ENCODE measurements around the gene ZMAT5. TPM values are rescaled to one million over a fixed set of nuclear protein-coding genes. Genes with fewer than 3 reads are reported as not detected.

The ZMAT5 gene
- total and polyA plus RNA-seq, 2 of the 13 experiments (the other 11 are each of a cell fraction or from before 2014, with no cell fraction given) = 20.7 to 27.8 TPM

- ChIA-PET CTCF (ENCODE audit: low intra/inter-chr PET ratio, low total read pairs) (no interaction called here), POLR2A (no interaction called here)
- H3K4me3 ChIP-seq (replicated peaks in 1 of 3; ENCODE audit: insufficient read depth in 1 of 3, low read depth in 2 of 3, low read length in 3 of 3) = no peak overlapping the region
- H3K9ac ChIP-seq (ENCODE audit: insufficient read depth, low read depth, low read length) = no peak overlapping the region
- ATAC-seq (no peak), FAIRE-seq (no peak), DNase-seq (ENCODE audit: low spot score) (no peak)
- in situ Hi-C loops (cut with HindIII; ENCODE audit: extremely low pct_ligation_motif_present, low pct_unique_long_range_greater_than_20kb) = no loop called here
- H3K4me1 ChIP-seq (ENCODE audit: insufficient read depth, low read length) = peaks cover 36% of the 10 kb centered on the region
- WGBS (ENCODE audit: low lambda C conversion rate) = 100% methylated on average over 2 of the region's 2 CpGs
- BruUV-seq (replicated peaks) = no TSS peak
- no peak overlapping the region for H2AFZ ChIP-seq (ENCODE audit: low read length)
- no peaks in the 10 kb centered on the region for H3K79me2 ChIP-seq (ENCODE audit: insufficient read depth, low read length)
- peaks cover 38 to 70% of the 10 kb centered on the region in 2 experiments for H3K36me3 ChIP-seq (replicated peaks in 1 of 2; ENCODE audit: control insufficient read depth in 1 of 2, insufficient read depth in 2 of 2, low read length in 2 of 2)
- H3K27me3 ChIP-seq (ENCODE audit: control insufficient read depth in 1 of 2, insufficient read depth in 2 of 2, low read length in 2 of 2) = no peaks in the 10 kb centered on the region
- no peak overlapping the region for H3K27ac ChIP-seq (ENCODE audit: extremely low read length, insufficient read depth, low read length)
- H3K4me2 ChIP-seq (ENCODE audit: low read depth, low read length) = no peak overlapping the region
- no peaks in the 10 kb centered on the region for H3K9me3 ChIP-seq (ENCODE audit: low read length)
- H4K20me1 ChIP-seq (ENCODE audit: insufficient read depth, low read length) = no peaks in the 10 kb centered on the region
- intact Hi-C loops (cut with micrococcal nuclease; ENCODE audit: unreplicated experiment) = no loop called here
- no peak for TF ChIP-seq ZNF724P (CRISPR knock-in tag; IDR thresholded peaks at IDR 0.05; ENCODE audit: borderline replicate concordance)
- TF ChIP-seq BORCS8-MEF2B (CRISPR knock-in tag; IDR thresholded peaks at IDR 0.05) = no peak
- no peak for TF ChIP-seq PLRG1 (conservative IDR thresholded peaks at IDR 0.05)
- no peak for TF ChIP-seq ZNF570 (CRISPR knock-in tag; IDR thresholded peaks at IDR 0.05; ENCODE audit: borderline replicate concordance)
- TF ChIP-seq, protein P1, sequence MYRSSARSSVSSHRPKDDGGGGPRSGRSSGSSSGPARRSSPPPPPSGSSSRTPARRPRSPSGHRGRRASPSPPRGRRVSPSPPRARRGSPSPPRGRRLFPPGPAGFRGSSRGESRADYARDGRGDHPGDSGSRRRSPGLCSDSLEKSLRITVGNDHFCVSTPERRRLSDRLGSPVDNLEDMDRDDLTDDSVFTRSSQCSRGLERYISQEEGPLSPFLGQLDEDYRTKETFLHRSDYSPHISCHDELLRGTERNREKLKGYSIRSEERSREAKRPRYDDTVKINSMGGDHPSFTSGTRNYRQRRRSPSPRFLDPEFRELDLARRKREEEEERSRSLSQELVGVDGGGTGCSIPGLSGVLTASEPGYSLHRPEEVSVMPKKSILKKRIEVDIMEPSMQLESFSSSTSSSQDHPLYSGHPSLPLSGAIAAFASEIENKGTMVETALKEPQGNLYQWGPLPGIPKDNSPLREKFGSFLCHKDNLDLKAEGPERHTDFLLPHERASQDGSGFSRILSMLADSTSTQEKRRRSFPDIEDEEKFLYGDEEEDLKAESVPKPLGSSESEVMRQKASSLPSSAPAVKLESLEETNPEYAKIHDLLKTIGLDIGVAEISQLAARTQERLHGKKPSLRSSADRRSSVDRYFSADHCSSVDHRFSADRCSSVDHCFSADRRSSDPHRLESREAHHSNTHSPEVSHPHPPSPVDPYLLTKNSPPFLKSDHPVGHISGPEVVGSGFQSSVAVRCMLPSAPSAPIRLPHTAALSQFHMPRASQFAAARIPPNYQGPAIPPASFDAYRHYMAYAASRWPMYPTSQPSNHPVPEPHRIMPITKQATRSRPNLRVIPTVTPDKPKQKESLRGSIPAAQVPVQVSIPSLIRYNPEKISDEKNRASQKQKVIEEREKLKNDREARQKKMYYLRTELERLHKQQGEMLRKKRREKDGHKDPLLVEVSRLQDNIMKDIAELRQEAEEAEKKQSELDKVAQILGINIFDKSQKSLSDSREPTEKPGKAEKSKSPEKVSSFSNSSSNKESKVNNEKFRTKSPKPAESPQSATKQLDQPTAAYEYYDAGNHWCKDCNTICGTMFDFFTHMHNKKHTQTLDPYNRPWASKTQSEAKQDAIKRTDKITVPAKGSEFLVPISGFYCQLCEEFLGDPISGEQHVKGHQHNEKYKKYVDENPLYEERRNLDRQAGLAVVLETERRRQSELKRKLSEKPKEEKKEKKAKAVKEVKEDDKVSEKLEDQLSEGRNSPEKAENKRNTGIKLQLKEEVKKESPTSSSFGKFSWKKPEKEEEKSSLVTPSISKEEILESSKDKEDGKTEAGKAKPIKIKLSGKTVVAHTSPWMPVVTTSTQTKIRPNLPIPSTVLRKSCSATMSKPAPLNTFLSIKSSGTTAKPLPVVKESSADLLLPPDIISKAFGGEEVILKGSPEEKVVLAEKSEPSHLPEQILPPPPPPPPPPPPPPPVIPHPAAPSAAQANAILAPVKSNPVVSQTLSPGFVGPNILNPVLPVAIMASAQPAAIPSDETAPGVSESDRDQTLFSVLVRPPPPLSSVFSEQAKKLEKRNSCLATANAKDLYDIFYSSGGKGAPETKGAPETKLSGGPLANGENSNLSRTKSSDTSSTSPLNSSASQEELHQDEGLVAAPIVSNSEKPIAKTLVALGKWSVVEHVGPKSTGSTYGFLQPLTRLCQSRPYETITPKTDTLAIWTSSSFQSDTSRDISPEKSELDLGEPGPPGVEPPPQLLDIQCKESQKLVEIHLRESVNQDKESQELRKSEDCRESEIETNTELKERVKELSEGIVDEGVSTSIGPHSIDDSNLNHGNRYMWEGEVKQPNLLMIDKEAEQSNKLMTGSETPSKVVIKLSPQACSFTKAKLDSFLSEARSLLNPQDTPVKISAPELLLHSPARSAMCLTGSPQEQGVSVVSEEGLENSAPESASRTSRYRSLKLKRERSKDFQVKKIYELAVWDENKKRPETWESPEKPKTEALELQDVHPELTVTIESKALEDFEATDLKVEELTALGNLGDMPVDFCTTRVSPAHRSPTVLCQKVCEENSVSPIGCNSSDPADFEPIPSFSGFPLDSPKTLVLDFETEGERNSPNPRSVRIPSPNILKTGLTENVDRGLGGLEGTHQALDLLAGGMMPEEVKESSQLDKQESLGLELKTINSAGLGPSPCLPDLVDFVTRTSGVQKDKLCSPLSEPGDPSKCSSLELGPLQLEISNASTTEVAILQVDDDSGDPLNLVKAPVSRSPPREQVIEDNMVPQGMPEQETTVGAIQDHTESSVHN (CRISPR knock-in tag; IDR thresholded peaks at IDR 0.05) = no peak
- TF ChIP-seq POGZ (CRISPR knock-in tag; IDR thresholded peaks at IDR 0.05) = no peak
- TF ChIP-seq, protein P2, sequence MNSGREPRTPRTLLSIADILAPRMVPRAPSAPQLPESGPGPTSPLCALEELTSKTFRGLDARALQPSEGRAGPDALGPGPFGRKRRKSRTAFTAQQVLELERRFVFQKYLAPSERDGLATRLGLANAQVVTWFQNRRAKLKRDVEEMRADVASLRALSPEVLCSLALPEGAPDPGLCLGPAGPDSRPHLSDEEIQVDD (CRISPR knock-in tag; IDR thresholded peaks at IDR 0.05; ENCODE audit: borderline replicate concordance) = no peak
- TF ChIP-seq ZNF775 (CRISPR knock-in tag; IDR thresholded peaks at IDR 0.05; ENCODE audit: borderline replicate concordance) = no peak
- TF ChIP-seq CBFB (CRISPR knock-in tag; IDR thresholded peaks at IDR 0.05) = no peak
- no peak for TF ChIP-seq ZNF891 (CRISPR knock-in tag; IDR thresholded peaks at IDR 0.05)
- no peak for TF ChIP-seq ATRX (CRISPR knock-in tag; IDR thresholded peaks at IDR 0.05; ENCODE audit: borderline replicate concordance)
- no peak for TF ChIP-seq ZSCAN30 (CRISPR knock-in tag; IDR thresholded peaks at IDR 0.05)
- no peak for TF ChIP-seq ZHX1 (CRISPR knock-in tag; IDR thresholded peaks at IDR 0.05; ENCODE audit: low read depth)
Measured at GRCh38 chr22:29810216-29810615, 43.4 kb upstream of the ZMAT5 start.
